Islet of Langerhans (tissue), 1 donor: ENCODE data around the gene SSBP1.
A peak's percentile ranks its signal among the peaks of the same experiment; 100 is the strongest.

Experiments
- FAIRE-seq: peaks from one replicate; lab custom pipeline; 2011; peaks lifted over from hg19 to GRCh38; lab: Jason Lieb, UNC

The SSBP1 gene

GRCh38 chr7:141776374-141776773, 38.2 kb downstream of the SSBP1 start, which contains the start of gene TAS2R4:
Gene TAS2R4 (plus strand): TSS chr7:141776674. CDS start chr7:141778489, 1,815 bp downstream.
- FAIRE-seq = no peak

- FAIRE-seq = peak; percentile 85
Measured at GRCh38 chr7:141785706-141786552, 47.8 kb downstream of the SSBP1 start.

GRCh38 chr7:141788296-141788695, 50.1 kb downstream of the SSBP1 start:
- FAIRE-seq = no peak

GRCh38 chr7:141789917-141790316, 51.8 kb downstream of the SSBP1 start, which contains the start of gene TAS2R5:
Gene TAS2R5 (plus strand): TSS chr7:141790217. CDS start chr7:141790362, 145 bp downstream.
- FAIRE-seq = no peak

- FAIRE-seq = no peak
Measured at GRCh38 chr7:141792526-141792925, 54.4 kb downstream of the SSBP1 start.
